ENCODE measurements around the gene PRAMEF33. TPM values are rescaled to one million over a fixed set of nuclear protein-coding genes. Genes with fewer than 3 reads are reported as not detected.
"Not testable (repeated sequence)": the region's sequence is repeated elsewhere in the genome, so short reads cannot be mapped to it uniquely, and the experiment has no call there.

The PRAMEF33 gene
- total RNA-seq, result not detected in 2 replicates

- POLR2A ChIA-PET; CTCF ChIA-PET; ATAC-seq (ENCODE audit: low read depth); H3K27me3 Mint-ChIP-seq; DNase-seq; H3K36me3 Mint-ChIP-seq (ENCODE audit: low read depth); H3K4me3 Mint-ChIP-seq; H3K4me1 Mint-ChIP-seq; H3K27ac Mint-ChIP-seq; intact Hi-C loops (cut with micrococcal nuclease); H3K9me3 Mint-ChIP-seq: not testable (repeated sequence)
Observed at GRCh38 chr1:13303239-13303638, at the start of gene PRAMEF33. Gene PRAMEF33, plus strand, starts transcription at chr1:13303539. Its CDS starts 2,416 bp downstream, at chr1:13305955.

- ATAC-seq (ENCODE audit: low read depth); H3K4me3 Mint-ChIP-seq; POLR2A ChIA-PET; H3K36me3 Mint-ChIP-seq (ENCODE audit: low read depth); H3K9me3 Mint-ChIP-seq; DNase-seq; intact Hi-C loops (cut with micrococcal nuclease); H3K27me3 Mint-ChIP-seq; CTCF ChIA-PET; H3K4me1 Mint-ChIP-seq; H3K27ac Mint-ChIP-seq: not testable (repeated sequence)
Observed at GRCh38 chr1:13253898-13254297, 49.4 kb upstream of the PRAMEF33 start, which contains the start of gene PRAMEF5. Gene PRAMEF5, plus strand, starts transcription at chr1:13254198. Its CDS starts 5,071 bp downstream, at chr1:13259269.

GRCh38 chr1:13265124-13265523 lies 38.2 kb upstream of the PRAMEF33 start:
- not testable (repeated sequence) for H3K36me3 Mint-ChIP-seq (ENCODE audit: low read depth)

GRCh38 chr1:13277016-13277415 lies 26.3 kb upstream of the PRAMEF33 start:
- H3K4me1 Mint-ChIP-seq; CTCF ChIA-PET; POLR2A ChIA-PET; DNase-seq; H3K36me3 Mint-ChIP-seq (ENCODE audit: low read depth); intact Hi-C loops (cut with micrococcal nuclease); H3K27ac Mint-ChIP-seq; H3K27me3 Mint-ChIP-seq; H3K9me3 Mint-ChIP-seq; H3K4me3 Mint-ChIP-seq; ATAC-seq (ENCODE audit: low read depth): not testable (repeated sequence)

More at GRCh38 chr1:13265124-13265523, 38.2 kb upstream of the PRAMEF33 start:
- H3K4me3 Mint-ChIP-seq; DNase-seq; intact Hi-C loops (cut with micrococcal nuclease); ATAC-seq (ENCODE audit: low read depth); H3K27me3 Mint-ChIP-seq; H3K4me1 Mint-ChIP-seq; H3K9me3 Mint-ChIP-seq; CTCF ChIA-PET; POLR2A ChIA-PET; H3K27ac Mint-ChIP-seq: not testable (repeated sequence)

- H3K27me3 Mint-ChIP-seq; DNase-seq; intact Hi-C loops (cut with micrococcal nuclease); H3K4me1 Mint-ChIP-seq; POLR2A ChIA-PET; CTCF ChIA-PET; H3K27ac Mint-ChIP-seq; H3K36me3 Mint-ChIP-seq (ENCODE audit: low read depth); H3K4me3 Mint-ChIP-seq; H3K9me3 Mint-ChIP-seq; ATAC-seq (ENCODE audit: low read depth): not testable (repeated sequence)
Observed at GRCh38 chr1:13279617-13280016, 23.7 kb upstream of the PRAMEF33 start.

- H3K4me3 Mint-ChIP-seq; H3K36me3 Mint-ChIP-seq (ENCODE audit: low read depth); H3K27ac Mint-ChIP-seq; H3K9me3 Mint-ChIP-seq; CTCF ChIA-PET; H3K4me1 Mint-ChIP-seq; POLR2A ChIA-PET; DNase-seq; ATAC-seq (ENCODE audit: low read depth); intact Hi-C loops (cut with micrococcal nuclease); H3K27me3 Mint-ChIP-seq: not testable (repeated sequence)
Observed at GRCh38 chr1:13285037-13285436, 18.3 kb upstream of the PRAMEF33 start, which contains the start of gene PRAMEF8. Gene PRAMEF8, minus strand, starts transcription at chr1:13285137. Its CDS starts 1,046 bp downstream, at chr1:13284091.

GRCh38 chr1:13289030-13289429 lies 14.3 kb upstream of the PRAMEF33 start:
- POLR2A ChIA-PET; H3K27ac Mint-ChIP-seq; H3K4me1 Mint-ChIP-seq; ATAC-seq (ENCODE audit: low read depth); DNase-seq; intact Hi-C loops (cut with micrococcal nuclease); H3K27me3 Mint-ChIP-seq; H3K4me3 Mint-ChIP-seq; CTCF ChIA-PET; H3K36me3 Mint-ChIP-seq (ENCODE audit: low read depth); H3K9me3 Mint-ChIP-seq: not testable (repeated sequence)

- H3K27ac Mint-ChIP-seq; CTCF ChIA-PET; H3K4me1 Mint-ChIP-seq; H3K36me3 Mint-ChIP-seq (ENCODE audit: low read depth); DNase-seq; POLR2A ChIA-PET; ATAC-seq (ENCODE audit: low read depth); H3K4me3 Mint-ChIP-seq; H3K27me3 Mint-ChIP-seq; intact Hi-C loops (cut with micrococcal nuclease); H3K9me3 Mint-ChIP-seq: not testable (repeated sequence)
Observed at GRCh38 chr1:13297216-13297931, 6.0 kb upstream of the PRAMEF33 start.

- DNase-seq; H3K27ac Mint-ChIP-seq; H3K4me3 Mint-ChIP-seq; intact Hi-C loops (cut with micrococcal nuclease); H3K36me3 Mint-ChIP-seq (ENCODE audit: low read depth); H3K4me1 Mint-ChIP-seq; H3K9me3 Mint-ChIP-seq; CTCF ChIA-PET; ATAC-seq (ENCODE audit: low read depth); H3K27me3 Mint-ChIP-seq; POLR2A ChIA-PET: not testable (repeated sequence)
Observed at GRCh38 chr1:13298699-13299098, 4.6 kb upstream of the PRAMEF33 start.

- H3K27ac Mint-ChIP-seq; DNase-seq; intact Hi-C loops (cut with micrococcal nuclease); H3K4me1 Mint-ChIP-seq; H3K4me3 Mint-ChIP-seq; CTCF ChIA-PET; H3K36me3 Mint-ChIP-seq (ENCODE audit: low read depth); H3K9me3 Mint-ChIP-seq; H3K27me3 Mint-ChIP-seq; ATAC-seq (ENCODE audit: low read depth); POLR2A ChIA-PET: not testable (repeated sequence)
Observed at GRCh38 chr1:13302197-13302596, 1.1 kb upstream of the PRAMEF33 start.

GRCh38 chr1:13315281-13315680 lies 11.9 kb downstream of the PRAMEF33 start, which contains the start of gene PRAMEF15:
Gene PRAMEF15, plus strand, starts transcription at chr1:13315581. Its CDS starts 2,827 bp downstream, at chr1:13318408.
- CTCF ChIA-PET, result not testable (repeated sequence)

GRCh38 chr1:13342496-13342895 lies 39.2 kb downstream of the PRAMEF33 start:
- intact Hi-C loops (cut with micrococcal nuclease); H3K36me3 Mint-ChIP-seq (ENCODE audit: low read depth); H3K27me3 Mint-ChIP-seq; CTCF ChIA-PET; H3K4me3 Mint-ChIP-seq; POLR2A ChIA-PET; H3K27ac Mint-ChIP-seq; DNase-seq; H3K9me3 Mint-ChIP-seq; ATAC-seq (ENCODE audit: low read depth); H3K4me1 Mint-ChIP-seq: not testable (repeated sequence)

More at GRCh38 chr1:13315281-13315680, 11.9 kb downstream of the PRAMEF33 start, which contains the start of gene PRAMEF15:
- H3K4me3 Mint-ChIP-seq; H3K27me3 Mint-ChIP-seq; H3K36me3 Mint-ChIP-seq (ENCODE audit: low read depth); H3K27ac Mint-ChIP-seq; DNase-seq; intact Hi-C loops (cut with micrococcal nuclease); POLR2A ChIA-PET; H3K9me3 Mint-ChIP-seq; ATAC-seq (ENCODE audit: low read depth); H3K4me1 Mint-ChIP-seq: not testable (repeated sequence)

Measured in activated B cell treated with CpG ODN at 0.5 μM for 24 hours (primary cell).